CD4-positive, alpha-beta T cell treated with Interleukin-12 subunit alpha and Interleukin-12 subunit beta, for 1 hour (primary cell): Measurements from ENCODE around the gene FOLR1.
A peak's percentile ranks its signal among the peaks of the same experiment; 100 is the strongest.

Experiments
- DNase-seq: peaks from one replicate; pipeline ENCODE4 v3.0.0-alpha.2; 2020

Gene FOLR1

DNA sequence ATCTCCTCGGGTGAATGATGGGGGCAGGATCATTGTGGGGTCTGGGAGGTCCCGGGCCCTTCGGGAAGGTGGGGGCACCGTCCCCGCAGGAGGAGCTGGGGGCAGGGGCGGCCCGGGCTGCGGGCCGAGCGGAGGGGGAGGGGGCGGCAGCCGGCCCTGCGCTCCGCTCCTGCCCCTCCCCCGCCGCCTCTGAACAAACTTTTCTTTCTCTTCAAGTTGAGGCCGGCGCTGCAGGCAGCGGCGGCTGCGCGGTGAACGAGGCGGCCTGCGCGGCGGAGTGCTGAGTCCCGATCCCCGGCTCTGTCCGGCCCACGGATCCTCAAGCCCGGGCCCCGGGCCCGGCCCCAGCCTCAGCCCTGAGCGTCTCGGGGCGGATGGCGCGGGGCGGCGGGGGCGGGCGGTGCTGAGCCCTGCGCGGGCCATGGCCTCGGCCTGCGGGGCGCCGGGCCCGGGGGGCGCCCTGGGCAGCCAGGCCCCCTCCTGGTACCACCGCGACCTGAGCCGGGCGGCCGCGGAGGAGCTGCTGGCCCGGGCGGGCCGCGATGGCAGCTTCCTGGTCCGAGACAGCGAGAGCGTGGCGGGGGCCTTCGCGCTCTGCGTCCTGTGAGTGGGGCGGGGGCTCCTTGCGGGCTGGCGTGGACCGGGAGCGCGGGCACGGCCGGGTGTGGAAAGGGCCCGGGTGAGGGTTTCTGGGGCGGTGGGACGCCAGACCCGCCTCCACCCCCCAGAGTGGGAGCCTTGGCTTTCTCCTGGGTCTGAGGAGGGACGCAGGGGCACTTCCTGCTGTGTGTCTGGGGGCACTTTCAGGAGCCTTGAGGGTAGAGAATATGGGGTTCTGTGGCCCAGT, 32.8 kb downstream of the FOLR1 start, which contains the start of gene INPPL1:
Gene INPPL1, plus strand, starts transcription at position 204 of the 847 bp plus-strand sequence. Its CDS starts 218 bp downstream, at position 422.
- peak; percentile 41 for DNase-seq

DNA sequence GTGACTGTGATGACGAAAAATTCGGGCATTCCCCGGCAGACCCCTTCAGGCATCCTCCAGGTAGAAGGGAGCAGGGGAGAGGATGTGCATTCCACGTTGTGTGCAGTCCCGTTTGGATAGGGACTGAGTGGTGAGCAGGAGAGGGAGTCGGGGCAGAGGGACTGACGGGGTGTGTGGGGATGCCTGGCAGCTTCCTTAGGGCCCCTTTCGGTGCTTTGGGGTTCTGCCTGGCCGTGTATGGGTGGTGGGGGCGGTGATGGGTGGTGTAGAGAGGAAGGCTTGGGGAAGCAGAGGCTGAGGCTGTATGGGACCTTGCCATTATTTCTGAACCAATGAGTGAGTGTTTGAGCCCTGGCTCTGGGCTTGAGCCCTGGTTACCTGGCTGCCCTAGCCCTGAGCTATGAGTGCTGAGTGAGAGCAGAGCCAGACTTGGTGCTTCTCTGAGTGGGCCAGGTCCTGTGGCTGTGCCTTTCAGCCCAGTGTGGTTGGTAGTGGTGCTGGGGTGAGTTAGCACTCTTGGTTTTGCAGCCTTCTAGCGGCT, 33.5 kb downstream of the FOLR1 start:
- peak; percentile 41 for DNase-seq

DNA sequence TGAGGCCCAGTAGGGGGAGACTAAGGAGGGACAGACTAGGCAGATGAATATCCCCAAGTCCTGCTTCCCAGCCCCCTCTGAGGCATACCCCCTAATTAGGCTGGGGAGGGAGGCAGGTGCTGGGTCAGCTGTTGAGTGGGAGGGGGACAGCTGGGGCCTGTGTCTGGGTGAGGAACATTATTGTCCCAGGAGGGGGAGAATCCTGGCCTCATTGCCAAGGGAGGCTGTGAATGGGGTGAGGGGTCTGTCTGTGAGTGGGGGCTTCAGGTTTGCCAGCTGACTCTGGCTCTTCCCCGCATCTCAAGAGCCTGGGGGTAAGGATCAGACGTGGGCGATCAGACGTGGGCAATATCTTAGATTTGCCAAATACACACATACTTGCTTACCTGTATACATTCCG, 34.8 kb downstream of the FOLR1 start:
- DNase-seq = no peak

DNA sequence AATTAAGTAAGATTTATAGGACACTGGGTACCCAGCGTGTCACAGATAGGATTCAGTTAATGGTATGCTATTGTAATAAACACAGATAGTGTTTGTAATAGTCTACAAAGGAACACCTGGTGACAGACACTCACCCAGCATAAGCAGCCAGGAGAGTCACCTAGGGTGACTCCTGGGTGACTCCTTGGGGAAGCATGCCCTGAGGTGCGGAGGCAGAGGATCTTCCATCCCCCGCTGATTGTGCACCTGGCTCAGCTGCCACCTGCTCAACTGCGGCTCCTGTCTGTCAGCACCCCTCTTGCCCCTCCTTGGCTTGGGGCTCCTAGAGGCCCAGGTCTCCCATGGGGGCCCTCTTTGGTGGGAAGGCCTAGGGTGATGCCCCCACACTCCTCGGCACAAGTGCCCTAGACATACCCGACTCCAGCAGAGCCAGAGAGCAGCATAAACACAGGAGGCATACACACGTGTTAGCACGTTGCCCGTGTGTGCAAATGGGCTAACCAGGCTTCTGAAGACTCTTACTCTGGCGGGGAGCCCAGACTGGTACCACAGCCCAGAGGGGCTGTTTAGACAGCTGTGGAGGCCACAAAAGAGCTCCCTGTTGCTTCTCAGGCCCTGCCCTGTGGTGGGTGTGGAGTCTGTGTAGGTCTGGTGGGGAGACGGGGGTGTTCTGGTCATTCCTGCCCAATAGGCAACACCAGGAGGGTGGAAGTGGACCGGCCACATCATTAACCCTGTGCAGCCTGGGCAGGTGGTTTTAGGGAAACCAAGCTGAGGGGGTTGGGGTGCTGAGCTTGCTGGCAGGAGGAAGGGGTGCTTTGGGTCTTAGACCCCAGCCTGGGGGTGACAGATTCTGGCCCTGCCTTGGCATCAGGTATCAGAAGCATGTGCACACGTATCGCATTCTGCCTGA, 35.6 kb downstream of the FOLR1 start:
- no peak for DNase-seq

DNA sequence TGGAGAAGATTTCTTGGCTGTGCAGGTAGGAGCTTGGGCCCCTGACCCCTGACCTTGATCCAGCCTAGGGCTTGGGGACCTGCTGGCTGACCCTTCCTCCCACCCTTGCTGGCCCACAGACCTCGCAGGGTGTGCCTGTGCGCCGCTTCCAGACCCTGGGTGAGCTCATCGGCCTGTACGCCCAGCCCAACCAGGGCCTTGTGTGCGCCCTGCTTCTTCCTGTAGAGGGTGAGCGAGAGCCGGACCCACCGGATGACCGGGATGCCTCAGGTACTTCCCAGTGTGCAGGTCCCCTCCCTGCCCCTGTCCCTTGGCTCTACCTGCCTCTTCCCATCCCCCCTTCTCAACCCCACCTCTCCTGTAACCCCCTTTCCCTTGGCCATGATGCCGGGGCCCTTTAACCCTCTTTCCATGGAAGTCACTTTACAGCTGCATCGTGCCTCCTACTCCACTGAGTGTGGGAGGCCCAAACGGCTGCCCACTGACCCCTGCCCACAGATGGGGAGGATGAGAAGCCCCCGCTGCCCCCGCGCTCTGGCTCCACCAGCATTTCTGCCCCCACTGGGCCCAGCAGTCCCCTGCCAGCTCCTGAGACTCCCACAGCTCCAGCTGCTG, 36.4 kb downstream of the FOLR1 start:
- no peak for DNase-seq

DNA sequence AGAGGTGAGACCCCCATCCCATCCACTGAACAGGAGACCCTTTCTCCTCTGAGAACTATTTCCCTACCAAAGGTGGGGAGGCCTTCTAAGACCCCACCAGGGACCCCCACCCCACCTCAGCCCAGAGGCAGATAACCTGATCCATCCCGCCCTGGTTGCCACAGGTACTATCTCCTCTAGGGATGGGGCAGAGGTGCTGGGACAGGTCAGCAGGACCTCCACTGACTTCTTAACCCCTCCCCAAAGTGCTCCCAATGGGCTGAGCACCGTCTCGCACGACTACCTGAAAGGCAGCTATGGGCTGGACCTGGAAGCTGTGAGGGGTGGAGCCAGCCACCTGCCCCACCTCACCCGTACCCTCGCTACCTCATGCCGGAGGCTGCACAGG, 36.9 kb downstream of the FOLR1 start:
- DNase-seq = no peak

DNA sequence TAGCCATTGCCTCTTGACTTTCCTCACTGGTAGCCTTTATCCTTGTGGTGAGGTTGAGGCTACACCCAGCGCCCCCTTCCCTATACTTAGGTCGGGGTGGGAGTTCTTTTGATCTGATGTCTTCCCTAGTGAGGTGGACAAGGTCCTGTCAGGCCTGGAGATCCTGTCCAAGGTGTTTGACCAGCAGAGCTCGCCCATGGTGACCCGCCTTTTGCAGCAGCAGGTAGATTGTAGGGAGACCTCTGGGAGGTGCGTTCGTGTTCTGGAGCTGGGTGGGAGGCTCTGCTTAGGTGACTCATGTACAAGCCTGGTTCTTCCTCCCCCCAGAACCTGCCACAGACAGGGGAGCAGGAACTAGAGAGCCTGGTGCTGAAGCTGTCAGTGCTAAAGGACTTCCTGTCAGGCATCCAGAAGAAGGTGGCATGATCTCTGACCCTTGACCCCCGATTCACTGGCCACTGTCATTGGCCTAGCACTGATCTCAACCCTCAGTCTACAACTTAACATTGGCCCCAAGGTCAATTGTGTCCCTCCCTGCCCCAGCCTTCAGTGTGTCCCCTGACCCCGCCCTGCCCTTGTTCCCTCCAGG, 37.5 kb downstream of the FOLR1 start:
- DNase-seq = no peak

DNA sequence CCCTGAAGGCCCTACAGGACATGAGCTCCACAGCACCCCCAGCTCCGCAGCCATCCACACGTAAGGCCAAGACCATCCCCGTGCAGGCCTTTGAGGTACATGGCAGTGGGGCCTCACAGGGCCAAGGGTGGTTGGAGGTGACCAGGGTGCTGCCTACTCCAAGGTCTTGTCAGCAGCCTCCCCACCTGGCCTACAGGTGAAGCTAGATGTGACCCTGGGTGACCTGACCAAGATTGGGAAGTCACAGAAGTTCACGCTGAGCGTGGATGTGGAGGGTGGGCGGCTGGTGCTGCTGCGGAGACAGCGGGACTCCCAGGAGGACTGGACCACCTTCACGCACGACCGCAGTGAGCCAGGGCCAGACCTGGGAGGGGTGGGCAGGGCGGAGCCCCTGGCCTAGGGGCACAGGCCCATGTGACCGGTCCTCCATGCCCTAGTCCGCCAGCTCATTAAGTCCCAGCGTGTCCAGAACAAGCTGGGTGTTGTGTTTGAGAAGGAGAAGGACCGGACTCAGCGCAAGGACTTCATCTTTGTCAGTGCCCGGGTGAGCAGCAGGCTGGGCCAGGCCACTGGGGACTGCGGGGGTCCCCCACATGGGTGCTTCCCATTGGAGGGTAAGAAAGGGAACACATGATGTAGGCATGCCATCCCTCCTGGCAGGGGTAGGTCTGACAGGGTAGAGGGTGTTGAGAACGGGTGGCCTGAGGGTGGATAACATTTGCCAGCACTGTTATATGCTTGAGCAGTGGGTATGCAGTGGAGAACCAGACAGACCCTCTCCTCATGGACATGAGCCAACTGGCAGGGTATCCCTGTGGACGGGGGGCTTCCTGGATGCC, 38.2 kb downstream of the FOLR1 start:
- no peak for DNase-seq

DNA sequence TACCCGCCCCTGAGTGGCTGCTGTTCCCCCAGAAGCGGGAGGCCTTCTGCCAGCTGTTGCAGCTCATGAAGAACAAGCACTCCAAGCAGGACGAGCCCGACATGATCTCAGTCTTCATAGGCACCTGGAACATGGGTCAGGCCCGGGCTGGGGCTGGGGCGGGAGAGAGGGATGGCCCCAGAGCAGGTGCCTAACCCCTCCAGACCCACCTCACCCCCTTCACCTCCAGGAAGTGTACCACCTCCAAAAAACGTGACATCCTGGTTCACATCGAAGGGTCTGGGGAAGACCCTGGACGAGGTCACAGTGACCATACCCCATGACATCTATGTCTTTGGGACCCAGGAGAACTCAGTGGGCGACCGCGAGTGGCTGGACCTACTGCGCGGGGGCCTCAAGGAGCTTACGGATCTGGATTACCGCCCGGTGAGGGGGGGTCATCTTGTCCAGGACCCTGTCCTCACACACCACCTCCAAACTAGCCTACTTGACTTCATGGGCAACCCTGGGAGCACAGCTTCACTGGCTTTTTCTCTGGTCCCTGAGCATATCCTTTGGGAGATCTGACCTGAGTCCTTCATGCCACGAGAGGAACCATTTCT, 38.9 kb downstream of the FOLR1 start:
- no peak for DNase-seq

DNA sequence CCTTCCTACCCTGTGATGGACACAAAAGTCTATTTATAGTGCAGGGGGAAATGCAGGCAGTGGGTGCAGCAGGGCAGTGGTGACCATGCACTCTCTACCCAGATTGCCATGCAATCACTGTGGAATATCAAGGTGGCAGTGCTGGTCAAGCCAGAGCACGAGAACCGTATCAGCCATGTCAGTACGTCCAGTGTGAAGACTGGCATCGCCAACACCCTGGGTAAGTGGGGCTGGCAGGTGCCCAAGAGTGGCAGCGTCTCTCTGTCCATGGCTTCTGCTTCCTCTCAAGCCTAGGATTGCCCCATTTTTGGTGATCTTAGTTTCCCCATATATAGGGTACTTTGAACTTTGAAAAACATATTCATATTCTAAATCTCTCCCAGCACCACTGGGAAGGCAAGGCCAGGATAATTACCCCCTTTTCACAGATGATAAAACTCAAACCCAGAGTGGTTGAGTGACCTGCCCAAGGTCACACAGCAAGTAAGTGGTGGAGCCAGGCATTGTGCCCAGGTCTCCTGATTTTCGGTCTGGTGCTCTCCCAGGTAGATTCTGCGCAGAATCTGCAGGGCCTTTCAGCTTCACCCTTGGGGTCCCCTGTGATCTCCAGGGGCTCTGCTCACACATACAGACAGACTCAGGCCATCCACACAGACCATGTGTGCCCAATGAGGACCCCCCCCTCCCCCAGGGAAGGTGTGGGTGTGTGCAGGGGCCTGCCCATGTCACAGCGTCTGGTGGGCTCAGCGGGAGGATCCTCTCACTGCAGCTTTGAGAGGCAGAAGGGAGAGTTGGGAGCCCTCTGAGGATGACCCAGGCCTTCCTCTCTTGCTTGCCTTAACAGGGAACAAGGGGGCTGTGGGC, 39.7 kb downstream of the FOLR1 start:
- DNase-seq = no peak

DNA sequence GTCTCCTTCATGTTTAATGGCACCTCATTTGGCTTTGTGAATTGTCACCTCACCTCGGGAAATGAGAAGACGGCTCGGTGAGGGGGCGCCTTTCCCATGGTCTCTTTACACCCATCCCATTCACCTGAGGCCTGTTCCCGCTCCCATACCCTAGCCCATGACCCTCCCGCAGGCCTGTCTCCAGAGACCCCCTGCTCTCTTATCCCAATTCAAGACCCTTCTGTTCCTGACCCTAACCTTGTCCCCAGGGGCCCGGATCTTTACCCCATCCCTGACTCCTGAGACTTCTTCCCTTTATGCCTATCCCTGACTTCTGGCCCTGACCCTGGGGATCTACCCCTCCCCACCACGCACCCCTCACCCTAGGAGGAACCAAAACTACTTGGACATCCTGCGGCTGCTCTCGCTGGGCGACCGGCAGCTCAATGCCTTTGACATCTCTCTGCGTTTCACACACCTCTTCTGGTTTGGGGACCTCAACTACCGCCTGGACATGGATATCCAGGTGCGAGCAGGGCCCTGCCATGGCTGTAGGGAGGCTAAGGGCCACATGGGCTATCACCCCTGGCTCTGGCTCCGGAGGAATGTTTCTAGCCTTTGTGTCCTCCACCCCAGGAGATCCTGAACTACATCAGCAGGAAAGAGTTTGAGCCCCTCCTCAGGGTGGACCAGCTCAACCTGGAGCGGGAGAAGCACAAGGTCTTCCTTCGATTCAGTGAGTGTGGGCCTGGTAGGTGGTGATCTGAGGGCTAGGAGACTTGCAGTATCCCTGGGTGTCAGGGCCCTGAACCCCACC, 40.5 kb downstream of the FOLR1 start:
- DNase-seq = no peak

DNA sequence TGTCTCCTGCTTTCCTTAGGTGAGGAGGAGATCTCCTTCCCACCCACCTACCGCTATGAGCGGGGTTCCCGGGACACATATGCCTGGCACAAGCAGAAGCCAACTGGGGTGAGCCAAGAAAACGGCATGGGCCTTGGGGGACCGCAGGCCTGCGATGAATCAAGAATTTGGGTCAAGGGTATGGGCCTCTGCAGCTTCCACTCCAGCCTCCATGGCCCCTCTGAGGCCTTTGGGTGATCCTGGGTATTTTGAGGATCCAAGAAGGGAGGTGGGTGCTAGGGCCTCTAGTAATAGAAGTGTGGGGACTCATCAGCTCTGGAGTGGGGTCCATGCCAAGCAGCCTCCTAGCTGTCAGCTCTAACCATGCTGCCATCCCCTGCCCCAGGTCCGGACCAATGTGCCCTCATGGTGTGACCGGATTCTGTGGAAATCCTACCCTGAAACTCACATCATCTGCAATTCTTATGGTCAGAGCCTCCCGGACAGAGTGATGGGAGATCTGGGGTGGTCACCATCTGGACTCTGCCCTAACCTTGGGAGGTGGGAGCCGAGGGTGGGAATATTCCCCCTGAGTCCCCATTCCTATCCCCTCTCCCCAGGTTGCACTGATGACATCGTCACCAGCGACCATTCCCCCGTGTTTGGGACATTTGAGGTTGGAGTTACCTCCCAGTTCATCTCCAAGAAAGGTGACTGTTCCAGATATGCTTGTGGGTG, 41.3 kb downstream of the FOLR1 start:
- DNase-seq = no peak

DNA sequence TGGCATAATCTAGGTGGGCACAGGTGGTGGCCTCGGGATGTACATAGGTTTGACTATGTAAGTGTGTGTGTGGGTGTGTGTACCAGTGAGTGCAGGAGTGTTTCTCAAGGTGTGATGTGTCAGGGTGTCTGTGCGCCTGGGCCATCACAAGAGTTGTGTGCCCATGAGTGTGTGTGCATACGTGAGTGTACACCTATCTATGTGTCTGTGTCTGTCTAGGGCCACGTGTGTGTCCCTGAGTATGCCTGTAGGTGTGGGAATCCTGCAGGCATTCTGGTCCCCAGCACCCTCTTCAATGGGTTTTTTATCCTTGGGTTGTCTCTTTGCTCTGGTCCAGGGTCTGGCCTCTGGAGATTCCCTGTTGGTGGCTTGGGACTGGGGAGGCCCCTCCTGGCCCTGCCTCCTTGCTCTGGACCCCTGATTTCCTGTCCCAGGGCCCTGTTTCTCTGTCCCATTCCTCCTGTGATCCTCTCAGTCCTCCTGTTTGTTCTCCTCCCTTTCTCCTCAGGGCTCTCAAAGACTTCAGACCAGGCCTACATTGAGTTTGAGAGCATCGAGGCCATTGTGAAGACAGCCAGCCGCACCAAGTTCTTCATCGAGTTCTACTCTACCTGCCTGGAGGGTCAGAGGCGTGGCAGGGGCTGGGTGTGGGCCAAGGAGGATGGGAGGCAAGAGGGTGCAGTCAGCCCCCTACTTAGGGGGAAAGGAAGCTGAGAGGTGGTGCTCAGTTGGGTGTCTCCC, 42.0 kb downstream of the FOLR1 start:
- no peak for DNase-seq

DNA sequence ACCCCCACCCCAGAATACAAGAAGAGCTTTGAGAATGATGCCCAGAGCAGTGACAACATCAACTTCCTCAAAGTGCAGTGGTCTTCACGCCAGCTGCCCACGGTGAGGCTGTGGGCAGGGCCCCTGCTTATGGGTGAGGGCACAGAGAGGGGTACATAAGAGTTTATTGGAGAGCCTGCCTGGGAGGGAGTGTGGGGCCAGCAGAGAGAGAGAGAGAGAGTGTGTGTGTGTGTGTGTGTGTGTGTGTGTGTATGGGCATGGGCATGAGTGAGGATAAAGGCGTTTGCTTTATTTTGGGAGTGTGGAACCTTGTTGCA, 42.5 kb downstream of the FOLR1 start:
- no peak for DNase-seq

DNA sequence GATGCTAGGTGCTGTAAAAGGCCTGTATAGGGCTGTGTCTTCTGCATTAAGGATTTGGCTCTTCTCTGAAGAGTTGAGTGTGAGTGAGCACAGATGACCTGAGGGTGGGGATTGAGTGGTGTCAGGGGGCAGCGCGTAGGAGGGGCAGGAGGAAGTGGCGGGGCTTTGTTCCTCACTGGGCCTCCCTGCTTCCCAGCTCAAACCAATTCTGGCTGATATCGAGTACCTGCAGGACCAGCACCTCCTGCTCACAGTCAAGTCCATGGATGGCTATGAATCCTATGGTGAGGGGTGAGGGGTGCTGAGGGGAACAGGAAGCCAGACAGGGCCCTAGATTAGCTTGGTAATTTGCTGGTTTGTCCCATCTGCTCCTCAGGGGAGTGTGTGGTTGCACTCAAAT, 43.0 kb downstream of the FOLR1 start:
- DNase-seq = no peak

DNA sequence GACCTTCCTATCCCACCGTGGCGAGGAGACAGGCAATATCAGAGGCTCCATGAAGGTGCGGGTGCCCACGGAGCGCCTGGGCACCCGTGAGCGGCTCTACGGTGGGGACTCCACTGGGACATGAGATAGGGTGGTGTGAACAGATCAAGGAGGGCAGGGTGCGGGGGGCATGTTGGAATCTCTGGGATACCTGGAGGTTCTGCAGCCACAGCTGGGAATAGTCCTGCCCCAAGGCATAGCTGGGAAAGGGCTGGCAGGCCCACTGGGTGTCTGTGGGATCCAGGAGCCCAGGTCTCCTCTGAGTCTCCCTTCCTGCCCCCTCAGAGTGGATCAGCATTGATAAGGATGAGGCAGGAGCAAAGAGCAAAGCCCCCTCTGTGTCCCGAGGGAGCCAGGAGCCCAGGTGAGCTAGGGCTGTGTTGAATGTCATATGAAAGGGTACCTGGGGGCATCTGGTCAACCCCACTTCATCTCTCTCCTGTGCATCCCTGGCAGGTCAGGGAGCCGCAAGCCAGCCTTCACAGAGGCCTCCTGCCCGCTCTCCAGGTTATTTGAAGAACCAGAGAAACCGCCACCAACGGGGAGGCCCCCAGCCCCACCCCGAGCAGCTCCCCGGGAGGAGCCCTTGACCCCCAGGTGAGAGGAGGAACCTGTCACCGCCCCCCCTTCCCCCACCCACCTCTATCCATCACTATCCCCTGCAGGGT, 43.6 kb downstream of the FOLR1 start:
- DNase-seq = no peak

DNA sequence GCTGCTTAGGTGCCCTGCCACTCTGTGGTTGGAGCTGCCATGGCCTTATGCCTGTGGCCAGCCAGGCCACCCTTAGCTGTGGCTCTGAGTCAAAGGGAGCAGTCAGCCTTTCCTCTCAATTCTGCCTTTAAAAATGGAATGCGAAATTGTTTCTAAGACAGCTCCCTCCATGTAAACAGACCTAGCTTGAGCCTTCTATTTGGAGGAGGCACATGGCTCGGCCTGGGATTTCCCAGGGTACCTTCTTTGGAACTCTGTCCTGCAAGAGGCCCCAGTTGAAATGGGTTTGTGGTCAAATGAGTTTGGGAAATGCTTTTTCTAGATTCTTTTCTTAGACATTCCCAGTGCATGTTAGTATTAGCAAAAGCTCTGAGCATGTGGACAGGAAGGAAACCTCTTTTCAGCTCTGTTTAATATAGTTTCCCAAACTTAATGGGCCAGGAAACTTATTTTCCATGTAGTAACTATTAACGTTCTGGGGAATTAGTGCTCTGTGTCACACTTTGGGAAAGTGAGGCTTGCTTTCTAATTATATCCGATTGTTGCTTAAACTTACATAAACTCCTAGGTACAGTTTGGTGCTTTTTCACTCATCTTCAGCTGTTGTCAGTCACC, 44.2 kb downstream of the FOLR1 start:
- no peak for DNase-seq
